Measurements from ENCODE around the gene PEX16.

DNA sequence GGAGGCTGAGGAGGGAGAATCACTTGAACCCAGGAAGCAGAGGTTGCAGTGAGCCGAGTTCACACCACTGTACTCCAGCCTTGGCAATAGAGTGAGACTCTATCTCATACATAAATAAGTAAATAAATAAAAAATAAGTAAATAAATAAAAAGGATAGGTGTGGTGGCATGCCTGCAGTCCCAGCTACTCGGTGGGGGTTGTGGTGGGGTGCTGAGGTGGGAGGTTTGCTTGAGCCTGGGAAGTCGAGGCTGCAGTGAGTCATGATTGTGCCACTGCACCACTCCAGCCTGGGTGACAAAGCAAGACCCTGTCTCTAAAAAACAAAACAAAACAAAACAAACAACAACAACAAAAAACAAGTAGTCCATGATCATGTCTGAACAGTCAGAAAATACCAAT lies 7.9 kb upstream of the PEX16 start:
- TF ChIP-seq, protein P1, sequence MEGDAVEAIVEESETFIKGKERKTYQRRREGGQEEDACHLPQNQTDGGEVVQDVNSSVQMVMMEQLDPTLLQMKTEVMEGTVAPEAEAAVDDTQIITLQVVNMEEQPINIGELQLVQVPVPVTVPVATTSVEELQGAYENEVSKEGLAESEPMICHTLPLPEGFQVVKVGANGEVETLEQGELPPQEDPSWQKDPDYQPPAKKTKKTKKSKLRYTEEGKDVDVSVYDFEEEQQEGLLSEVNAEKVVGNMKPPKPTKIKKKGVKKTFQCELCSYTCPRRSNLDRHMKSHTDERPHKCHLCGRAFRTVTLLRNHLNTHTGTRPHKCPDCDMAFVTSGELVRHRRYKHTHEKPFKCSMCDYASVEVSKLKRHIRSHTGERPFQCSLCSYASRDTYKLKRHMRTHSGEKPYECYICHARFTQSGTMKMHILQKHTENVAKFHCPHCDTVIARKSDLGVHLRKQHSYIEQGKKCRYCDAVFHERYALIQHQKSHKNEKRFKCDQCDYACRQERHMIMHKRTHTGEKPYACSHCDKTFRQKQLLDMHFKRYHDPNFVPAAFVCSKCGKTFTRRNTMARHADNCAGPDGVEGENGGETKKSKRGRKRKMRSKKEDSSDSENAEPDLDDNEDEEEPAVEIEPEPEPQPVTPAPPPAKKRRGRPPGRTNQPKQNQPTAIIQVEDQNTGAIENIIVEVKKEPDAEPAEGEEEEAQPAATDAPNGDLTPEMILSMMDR (IDR thresholded peaks at IDR 0.05) = no peak
- no peak for TF ChIP-seq POLR2A (IDR thresholded peaks at IDR 0.05)

All from heart left ventricle (tissue), 13 donors.